ENCODE measurements around the gene CEP135.
A peak's percentile ranks its signal among the peaks of the same experiment; 100 is the strongest.
"Not testable (repeated sequence)": the region's sequence is repeated elsewhere in the genome, so short reads cannot be mapped to it uniquely, and the experiment has no call there.

The CEP135 gene

DNA sequence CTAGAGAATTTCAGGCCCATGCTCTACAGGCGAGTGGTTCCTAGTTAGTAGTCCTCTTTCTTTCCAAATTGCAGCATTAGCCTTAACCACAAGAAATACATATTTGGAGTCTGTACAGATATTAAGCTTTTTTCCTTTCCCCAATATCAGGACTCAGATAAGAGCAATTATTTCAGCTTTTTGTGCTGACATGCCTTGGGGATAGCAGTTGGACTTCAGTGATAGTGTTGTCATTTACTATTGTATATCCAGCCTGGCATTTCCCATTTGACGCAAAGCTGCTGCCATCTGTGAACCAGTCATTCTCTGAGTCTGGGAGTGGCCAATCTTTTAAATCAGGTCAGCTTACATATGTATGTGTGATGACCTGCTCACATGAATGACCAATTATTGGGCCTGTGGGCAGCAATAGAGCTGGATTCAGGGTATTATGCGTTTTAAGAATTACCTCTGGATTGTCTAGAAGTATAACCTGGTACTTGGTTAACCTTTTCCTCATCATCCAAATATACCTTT, 6.8 kb upstream of the CEP135 start:
- no peak for DNase-seq

DNA sequence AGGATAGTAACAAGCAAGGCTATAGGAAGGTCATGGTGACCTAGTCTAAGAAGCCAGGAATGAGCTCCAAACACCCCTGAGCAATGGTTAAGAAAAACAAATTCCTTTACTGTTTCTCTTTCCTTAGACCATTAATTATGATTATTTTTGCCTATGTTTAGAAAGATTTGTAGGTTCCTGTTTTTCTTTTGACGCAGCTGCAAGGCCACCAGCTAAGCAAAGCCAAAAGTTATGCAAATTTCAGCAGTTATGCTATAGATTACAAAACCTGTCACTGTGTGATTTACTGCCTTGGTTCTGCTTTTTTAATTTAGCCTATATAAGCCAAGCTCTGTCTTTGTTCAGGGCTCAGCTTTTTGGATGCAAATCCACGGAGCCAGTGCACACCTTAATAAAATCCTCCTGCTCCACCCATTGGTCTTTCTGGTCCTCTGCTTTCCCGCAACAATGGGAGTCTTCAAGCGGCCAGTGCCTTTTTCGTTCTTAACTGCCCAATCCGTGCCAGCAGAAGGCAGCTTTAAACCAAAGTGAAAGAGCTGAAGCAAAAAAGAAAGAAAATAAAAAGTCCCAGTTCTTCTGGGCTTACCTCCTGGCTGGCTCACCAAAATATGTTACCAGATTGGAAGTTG, 1.4 kb upstream of the CEP135 start:
- DNase-seq, result no peak

DNA sequence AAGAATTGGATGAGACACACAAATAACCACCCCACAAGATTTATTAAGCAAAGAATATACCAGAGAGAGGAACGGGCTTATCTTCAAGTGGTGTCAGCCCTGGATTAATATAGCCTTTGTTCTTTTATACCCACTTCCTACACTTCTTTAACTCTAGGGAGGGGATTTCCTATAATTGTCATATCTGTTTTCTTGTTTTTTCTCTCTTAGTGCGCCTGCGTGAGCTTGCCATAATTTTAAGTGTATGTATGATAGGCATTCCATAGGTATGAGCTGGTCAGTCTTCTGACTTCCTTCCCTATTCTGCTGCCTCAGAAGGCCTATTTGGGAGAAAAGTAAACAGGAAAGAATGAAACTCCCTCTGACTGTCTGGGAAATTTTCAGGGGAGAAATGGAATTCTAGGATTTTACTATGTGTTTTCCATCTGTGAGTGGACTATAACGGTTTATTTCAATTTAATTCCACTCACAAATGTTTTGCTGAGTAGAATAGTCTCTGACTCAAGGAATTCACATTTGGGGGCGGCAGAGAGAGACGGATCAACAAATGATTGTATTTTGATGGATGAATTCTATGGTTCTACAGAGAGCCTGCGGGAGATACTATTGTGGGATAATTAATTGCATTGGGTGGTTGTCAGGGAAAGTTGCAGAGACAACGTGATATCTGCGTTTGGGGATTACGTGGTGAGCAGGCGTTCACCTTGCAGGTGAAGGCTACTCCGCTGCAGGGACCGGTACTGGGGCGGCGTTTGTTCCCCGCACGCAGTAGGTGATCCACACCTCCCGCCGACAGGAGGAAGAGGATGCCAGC, 626 bp upstream of the CEP135 start:
- peak; percentile 13 for DNase-seq

DNA sequence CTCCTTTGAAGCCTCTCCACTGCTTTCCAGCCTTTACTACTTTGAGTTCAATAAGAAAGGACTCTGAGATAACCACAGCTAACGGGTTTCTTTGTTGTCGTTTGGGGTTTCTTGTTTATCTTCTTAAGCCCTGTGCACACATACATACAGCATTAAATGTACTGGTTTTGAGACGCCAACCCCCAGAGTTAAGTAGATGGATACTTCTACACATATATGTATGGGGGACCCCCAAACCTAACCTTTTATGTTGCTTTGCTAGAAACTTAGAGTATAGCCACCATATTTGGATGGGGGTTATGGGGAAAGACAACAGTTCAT, 697 bp downstream of the CEP135 start:
- no peak for DNase-seq

DNA sequence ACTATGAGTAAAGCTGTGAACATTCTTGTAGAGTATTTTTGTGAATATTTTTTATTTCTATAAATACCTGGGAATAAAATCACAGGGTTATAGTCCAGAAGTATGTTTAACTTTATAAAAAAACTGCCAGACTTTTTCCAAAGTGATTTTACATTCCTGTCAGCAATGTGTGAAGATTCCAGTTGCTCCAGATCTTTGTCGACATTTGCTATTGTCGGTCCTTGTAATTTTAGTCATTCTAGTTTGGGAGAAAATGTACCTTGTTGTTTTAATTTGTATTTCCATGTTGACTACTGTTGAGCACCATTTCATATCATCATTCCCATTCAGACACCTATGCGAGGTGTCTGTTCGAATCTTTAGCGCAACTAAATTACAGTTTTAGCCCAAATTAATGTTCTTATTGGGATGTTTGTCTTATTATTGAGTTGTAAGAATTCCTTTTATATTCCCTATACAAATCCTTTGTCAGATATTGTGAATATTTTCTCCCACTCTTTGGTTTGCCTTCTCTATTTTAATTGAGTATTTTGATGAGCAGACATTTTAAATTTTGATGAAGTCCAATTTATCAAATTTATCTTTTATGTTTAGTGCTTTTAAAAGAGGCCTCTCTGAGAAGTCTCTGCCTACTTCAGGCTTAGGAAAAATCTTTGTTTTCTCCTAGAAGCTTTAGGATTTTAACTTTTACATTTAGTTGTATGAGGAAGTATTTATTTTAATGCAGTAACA, 2.6 kb downstream of the CEP135 start:
- no peak for DNase-seq

DNA sequence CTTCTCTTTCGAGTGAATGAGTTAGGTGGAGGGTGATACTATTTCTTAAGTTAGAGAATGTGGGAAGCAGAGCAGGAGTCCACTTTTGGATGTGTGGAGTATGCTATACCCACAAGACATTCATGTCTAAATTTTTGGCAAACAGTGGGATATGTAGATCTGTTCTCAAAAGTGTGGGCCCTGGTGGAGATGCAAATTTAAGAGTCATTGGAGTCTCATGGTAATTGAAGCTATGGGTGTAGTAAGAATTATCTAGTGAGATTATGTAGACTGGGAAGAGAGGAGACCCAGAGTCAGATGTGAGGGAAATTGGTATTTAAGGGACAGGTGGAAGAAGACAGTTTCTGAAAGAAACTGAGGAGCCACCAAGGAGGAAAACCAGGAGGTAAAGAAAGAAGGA, 7.0 kb downstream of the CEP135 start:
- DNase-seq, result no peak

DNA sequence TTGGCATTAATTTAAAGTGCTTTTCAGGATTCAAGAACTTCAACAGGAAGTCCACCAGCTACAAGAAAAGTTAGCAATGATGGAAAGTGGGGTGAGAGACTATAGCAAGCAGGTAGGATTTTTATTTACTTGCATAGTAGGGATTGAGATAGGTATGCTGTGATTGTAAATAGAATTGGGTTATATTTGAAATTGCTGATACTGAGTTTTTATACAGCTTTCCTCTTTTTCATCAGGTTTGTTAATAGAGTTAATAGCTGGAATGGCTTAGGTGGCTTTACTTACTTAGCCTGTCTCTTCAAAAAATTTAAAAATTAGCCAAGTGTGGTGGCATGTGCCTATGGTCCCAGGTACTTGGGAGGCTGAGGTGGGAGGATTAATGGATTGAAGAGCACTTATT, 10.9 kb downstream of the CEP135 start:
- no peak for DNase-seq

DNA sequence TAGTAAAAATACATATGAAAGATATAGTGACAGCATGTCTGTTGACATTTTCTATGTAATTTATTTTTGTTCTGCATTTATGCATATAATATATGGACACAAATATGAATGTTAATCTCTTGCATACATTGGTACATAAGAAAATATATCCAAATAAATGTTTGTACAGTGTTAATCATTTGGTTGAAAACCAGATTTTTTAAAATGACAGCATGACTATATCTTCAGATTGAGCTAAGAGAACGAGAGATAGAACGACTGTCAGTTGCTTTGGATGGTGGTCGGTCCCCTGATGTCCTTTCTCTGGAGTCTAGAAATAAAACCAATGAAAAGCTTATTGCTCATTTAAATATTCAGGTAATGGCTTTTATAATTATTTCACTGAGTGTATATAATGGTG, 15.3 kb downstream of the CEP135 start:
- no peak for DNase-seq

DNA sequence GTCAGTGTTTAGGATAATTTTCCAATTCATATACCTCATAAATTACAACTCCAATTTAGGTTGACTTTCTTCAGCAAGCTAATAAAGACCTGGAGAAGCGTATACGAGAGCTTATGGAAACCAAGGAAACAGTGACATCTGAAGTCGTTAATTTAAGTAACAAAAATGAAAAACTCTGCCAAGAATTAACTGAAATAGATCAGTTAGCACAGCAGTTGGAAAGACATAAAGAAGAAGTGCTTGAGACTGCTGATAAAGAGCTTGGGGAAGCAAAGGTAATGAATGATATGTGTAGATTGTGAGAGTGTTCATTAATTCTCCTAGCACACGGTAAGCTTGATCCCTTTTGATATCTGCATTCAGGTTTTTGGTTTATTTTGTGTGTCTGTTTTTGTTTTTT, 16.8 kb downstream of the CEP135 start:
- DNase-seq, result no peak

DNA sequence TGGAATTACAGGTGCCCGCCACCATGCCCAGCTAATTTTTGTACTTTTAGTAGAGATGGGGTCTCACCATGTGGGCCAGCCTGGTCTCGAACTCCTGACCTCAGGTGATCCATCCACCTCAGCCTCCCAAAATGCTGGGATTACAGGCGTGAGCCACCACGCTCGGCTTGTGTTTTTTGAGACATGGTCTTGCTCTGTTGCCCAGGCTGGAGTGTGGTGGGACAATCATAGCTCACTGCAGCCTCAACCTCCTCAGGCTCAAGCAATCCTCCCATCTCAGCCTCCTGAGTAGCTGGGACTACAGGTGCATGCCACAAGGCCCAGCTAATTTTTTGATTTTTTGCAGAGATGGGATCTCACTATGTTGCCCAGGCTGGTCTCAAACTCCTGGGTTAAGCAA, 17.6 kb downstream of the CEP135 start:
- DNase-seq, result not testable (repeated sequence)

DNA sequence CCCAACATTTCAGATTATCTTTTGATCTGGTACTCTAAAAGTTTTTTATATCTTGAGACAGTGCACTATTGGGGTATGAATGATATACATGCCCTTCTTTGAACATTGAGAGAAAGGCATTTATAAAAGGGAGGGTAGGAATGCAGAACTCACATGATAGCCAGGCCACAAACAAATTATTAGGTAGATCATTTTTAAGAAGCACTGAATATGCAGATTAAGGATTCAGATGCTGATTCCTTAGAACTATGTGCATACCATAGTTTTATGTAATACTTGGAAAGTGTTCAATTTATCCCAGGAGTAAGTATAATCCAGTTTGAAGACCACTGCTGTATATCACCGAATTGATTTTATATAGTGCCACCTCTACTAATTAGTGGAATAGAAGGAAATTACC, 18.6 kb downstream of the CEP135 start:
- no peak for DNase-seq

DNA sequence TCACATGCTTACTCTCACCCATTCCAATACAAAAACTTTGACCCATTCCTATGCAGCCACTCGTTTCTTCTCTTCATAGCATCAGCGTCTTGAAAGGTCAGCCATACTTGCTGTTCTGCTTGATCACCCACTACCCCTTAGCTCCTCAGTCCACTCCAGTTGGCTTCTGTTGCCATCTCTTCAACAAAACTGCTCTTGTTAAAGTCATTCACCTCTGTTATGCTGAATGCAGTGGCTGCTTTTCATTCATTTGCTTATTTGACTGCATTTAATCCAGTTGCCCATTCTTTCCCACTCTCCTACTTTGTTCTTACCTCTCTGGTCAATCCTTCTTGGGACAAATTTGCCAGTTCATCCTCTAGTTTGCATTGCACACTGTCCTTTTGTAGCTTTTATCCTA, 24.9 kb downstream of the CEP135 start:
- DNase-seq, result no peak

DNA sequence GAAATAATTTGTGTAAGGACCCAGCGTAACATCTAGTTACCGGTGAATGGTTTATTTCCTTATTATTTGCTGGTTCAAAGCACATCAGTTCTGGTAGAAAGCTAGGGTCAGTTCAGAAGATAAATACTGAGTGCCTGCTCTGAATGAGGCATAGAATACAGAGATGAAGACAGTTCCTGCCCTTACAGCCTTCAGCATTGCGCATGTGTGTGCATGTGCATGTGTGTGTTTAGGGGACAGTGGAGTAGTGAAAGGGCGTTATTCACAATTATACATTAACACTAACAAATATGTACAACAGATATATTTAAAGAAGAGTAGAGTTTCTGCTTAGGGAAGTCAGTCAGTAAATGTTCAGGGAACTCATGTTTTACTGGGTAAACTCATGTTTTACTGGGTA, 29.1 kb downstream of the CEP135 start:
- DNase-seq, result no peak

DNA sequence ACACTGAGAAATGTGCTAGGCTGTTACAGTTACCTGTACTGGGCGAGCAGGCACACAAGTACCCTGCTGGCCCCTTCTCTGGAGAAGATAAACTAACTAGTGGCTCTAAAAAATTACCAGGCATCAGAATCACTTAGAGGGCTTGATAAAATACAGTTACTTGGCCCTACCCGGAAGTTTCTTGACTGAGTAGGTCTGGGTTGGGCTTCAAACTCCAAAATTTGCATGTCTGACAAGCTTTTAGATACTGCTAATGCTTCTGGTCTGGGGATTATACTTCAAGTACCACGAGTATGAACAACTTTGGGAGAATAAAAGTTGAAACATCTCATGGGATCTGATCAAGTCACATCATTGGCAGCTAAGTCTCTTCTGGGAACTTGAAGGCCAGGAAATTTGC, 30.8 kb downstream of the CEP135 start:
- no peak for DNase-seq

DNA sequence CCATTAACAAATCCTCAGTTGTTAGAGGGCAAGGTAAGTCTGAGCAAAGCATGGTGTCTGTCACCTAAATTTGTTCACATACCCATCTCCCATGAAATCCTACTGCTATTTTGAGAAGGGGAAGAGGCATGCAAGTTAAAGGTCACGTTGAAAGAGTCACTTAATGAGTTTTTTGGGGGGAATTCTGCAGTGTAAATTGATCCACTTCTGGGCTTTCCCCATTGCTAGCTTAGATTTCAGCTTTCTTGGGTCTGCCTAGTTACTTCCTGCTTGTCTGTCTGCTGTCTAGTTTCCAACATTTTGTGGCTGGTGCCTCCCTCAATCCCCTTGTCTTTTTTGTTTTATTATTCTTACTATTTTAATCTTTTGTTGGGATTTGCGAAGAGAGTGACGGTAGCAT, 32.0 kb downstream of the CEP135 start:
- no peak for DNase-seq

DNA sequence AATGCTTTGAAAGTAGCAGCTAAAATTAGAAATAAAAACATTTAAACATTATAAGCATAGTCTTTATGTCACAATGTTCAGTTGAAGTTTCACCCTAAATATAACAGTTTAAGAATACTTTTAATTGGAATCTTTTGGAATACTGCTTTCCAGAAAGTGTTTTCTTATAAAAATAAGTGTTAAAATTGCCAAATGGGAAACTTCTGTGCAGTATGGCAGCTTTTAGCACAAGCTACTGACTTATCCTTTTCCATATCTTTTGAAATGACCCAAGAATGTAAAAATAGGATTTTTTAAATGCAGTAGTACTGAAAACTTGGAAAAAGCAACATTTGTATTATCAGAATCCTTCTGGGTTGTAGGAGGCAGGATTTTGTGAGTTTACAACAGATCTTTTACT, 34.2 kb downstream of the CEP135 start:
- DNase-seq, result no peak

DNA sequence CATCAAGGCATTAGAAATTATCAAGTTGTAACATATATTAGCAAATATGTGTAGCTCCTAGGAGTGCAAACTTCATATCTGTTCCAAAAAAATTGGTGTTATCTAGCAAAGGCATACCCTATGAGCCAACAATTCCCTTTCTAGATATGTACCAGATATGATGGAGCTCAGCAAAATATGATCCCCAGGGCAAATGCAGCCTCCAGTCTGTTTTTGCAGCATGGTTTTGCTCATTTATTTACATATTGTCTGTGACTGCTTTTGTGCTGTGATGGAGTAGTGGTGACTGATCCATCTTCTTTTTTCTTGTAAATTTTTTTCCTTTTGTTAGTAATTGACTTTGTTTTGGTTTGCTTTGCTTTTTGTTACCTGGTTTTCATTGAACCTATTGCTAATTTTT, 41.0 kb downstream of the CEP135 start:
- DNase-seq, result no peak

DNA sequence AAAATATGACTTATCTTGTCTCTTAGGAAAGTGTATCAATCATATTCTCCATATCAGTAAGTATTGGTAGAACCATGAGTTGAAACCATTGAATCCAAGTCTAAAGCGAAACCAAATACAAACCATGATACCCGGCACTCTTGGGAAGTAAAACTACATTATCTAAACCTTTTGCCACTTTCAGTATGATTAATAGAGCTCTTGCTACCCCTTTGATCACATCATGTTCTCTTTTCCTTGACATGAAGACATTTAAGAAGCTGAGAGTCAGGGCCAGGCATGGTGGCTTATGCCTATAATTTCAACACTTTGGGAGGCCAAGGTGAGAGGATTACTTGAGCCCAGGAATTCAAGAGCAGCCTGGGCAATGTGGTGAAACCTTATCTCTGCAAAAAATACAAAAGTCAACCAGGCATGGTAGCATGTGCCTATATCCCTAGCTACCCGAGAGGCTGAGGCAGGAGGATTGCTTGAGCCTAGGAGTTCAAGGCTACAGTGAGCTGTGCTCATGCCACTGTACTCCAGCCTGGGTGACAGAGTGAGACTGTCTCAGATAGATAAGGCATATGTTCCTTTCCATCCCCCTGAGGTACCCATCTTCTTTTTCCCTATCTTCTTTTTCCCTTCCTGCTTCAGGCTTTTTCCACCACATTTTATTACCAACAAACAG, 45.4 kb downstream of the CEP135 start:
- no peak for DNase-seq

DNA sequence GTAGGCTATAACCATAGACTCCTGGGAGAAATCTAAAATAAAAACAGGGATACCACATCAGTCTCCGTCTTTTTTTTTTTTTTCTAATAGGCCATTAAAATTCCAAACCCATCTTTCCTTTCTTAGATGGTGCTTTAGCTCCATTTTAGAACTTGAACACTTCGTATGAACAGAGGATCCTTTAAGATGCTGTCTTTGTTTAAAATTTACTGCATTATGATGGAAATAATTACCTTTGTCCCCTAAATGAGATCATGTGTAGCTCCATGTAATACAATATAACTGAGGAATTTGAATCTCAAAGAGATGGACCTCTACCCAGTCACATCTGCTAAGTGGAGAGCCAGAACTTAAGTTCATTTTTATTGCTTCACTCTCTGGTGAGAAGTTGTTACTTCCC, 47.9 kb downstream of the CEP135 start:
- DNase-seq, result no peak

DNA sequence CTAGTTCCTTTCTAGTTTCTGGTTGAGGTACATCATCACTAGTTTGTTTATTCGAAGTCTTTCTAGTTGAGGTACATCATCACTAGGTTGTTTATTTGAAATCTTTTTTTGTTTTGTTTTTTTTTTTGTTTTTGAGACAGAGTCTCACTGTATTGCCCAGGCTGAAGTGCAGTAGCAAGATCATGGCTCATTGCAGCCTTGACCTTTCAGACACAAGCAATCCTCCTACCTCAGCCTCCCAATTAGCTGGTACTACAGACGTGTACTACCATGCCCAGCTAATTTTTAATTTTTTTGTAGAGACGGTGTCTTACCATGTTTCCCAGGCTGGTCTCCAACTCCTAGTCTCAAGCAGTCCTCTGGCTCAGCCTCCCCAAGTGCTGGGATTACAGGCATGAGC, 54.9 kb downstream of the CEP135 start:
- DNase-seq, result no peak

DNA sequence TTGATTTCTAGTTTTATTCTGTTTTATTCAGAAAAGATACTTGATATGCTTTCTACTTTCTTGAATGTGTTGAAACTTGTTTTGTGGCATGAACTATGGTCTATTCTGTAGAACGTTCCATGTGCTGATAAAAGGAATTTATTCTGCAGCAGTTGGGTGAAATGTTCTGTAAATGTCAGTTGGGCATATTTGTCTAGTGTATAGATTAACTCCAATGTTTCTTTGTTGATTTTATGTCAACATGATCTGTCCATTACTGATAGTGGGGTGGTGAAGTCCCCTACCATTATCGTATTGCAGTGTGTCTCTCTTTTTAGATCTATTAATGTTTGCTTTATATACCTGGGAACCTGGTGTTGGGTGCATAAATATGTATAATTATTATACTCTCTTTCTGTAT, 55.5 kb downstream of the CEP135 start:
- no peak for DNase-seq

DNA sequence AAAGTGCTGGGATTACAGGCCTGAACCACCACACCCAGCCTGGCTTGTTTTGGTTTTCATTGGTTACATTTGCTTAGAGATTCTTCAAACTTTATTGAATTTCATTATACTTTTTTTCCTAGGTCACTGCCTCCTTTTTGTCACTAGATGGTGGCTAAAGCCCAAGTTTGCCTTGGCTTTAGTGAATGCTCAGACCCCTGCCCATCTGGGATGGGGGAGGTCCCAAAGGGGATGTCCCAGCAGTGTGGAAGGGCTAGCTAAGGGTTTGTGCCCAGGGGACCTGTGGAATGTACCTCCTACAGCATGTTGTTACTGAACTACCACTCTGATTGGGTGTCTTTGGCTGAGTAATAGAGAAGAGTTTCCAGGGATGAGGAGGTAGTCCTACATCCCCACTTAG, 58.4 kb downstream of the CEP135 start:
- no peak for DNase-seq

DNA sequence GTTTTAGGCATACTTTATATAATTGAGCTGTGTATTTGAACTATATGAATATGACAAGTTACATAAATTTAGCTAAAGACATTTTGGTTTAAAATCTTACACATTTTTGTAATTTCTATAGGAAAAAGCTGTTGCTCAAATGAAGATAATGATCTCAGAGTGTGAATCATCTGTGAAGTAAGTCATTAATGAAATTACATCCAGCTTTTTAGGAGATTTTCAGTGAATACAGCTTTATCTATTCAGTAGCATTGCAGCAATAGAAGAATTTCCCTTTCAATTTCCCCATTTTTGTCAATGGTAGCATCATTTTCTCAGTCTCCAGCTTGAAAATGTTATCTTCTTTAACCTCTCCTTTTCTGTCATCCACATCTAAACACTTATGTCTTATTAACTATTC, 59.5 kb downstream of the CEP135 start:
- no peak for DNase-seq

DNA sequence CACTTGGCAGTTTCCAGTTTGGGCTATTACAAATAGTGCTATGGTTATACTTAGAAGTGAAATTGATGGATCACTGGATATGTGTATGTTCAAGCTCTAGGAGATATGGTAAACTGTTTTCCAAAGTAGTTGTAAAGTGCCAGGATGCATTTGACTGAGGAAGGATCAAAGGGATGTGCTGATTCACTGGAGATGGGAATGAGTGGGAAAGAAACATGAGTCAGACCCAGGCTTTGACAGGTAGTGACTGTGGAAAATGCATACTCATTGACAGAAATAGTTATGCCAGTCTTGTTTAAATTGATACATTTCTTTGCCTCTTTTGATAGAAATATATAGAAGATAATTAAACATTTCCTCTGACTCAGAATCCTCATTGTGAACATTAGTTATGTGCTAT, 77.9 kb downstream of the CEP135 start:
- no peak for DNase-seq
